Measurements from ENCODE around the gene PCDH12.

PCDH12 gene

DNA sequence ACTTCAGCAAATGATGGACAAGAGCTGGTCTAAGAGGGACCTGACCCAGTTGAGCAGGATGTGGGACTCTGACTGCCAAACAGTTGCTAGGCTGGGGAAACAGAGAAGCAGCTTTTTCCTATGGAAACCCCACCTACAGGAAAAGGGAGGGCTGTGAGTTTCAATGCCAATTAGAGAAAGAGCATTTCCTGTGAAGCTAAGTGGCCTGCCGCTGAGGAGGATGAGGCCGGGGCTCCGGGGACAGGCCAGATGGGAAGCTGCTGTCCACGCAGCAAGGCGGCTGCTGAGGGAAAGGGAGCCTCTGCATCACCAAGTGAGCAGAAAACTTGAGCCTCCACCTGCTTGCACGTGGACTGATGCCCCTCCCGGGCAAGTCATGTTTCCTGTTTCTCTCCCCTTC, at the start of gene PCDH12:
PCDH12 (minus strand) TSS at position 90 of the 400 bp plus-strand sequence. CDS start 351 bp downstream, outside the sequence.
- no peak for DNase-seq

DNA sequence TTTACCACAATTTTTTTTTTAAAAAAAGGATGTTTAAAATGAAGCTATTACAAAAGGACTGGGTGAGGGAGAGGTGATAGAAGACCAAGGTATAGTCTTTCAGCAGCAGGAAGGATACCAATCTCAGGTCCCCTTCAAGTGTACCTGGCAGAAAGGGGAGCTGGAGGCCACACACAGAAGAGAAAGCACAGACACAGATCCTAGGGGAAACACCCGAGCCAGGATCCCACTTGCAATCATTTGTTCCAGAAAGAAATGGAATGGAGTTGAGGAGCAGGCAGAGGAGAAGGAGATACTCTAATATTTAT, 49.2 kb upstream of the PCDH12 start:
- no peak for DNase-seq

DNA sequence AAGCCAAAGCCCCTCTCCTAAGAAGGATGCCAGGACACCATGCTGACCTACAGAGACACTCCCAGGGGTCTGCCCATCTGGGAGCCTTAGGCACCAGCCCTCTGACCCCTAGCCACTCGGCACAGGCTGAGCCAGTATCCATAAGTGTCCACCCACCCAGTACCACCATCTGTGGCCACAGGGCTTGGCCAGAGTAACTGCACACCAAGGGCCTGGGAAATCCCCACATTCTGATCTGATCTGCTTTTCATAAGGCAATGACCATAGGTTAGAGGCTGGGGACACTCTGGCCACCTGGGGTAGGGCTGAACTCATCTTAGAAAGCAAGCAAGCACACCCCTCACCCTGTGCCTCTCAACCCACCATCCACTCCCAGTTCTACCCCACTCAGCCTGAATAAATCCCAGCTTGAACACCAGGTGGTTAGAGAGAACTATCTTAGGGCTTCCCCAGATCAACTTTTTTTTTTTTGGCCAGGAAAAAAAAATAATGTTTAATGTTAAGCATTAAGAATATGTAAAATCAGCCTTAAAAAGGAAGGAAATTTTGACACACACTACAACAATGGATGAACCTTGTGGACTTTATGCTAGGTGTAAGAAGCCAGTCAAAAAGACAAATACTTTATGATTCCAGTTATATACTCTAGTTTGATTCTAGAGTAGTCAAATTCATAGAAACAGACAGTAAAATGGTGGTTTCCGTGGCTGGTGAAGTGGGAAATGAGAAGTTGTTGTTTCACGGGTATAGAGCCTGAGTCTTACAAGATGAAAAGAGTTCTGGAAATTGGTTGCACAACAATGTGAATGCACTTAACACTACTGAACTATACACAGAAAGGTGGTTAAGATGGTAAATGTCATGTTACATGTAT, 48.6 kb upstream of the PCDH12 start:
- DNase-seq: no peak

DNA sequence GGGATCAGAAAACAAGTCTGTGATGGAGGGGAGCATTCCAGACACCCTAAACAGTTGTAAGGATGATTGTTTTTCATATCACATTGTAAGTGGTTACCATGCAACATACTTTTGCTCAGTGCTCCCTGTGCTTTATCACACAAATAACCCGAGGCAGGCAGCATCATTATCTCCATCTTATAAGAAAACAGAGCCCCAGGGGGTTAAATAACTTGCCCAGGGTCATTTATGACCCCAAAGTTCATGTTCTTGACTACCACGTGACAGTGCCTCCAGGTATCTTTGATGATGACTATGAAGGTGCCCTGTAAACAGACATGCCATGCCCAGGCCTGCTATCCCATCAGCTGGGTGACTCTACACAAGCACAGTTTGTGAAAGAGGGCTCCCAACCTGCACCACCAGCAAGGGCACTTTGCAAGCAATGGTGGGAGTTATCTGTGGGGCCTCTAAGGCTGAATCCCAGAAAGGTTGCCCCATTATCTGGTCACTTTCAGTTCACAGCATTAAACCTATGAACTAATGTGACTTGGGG, 45.3 kb upstream of the PCDH12 start:
- no peak for DNase-seq

DNA sequence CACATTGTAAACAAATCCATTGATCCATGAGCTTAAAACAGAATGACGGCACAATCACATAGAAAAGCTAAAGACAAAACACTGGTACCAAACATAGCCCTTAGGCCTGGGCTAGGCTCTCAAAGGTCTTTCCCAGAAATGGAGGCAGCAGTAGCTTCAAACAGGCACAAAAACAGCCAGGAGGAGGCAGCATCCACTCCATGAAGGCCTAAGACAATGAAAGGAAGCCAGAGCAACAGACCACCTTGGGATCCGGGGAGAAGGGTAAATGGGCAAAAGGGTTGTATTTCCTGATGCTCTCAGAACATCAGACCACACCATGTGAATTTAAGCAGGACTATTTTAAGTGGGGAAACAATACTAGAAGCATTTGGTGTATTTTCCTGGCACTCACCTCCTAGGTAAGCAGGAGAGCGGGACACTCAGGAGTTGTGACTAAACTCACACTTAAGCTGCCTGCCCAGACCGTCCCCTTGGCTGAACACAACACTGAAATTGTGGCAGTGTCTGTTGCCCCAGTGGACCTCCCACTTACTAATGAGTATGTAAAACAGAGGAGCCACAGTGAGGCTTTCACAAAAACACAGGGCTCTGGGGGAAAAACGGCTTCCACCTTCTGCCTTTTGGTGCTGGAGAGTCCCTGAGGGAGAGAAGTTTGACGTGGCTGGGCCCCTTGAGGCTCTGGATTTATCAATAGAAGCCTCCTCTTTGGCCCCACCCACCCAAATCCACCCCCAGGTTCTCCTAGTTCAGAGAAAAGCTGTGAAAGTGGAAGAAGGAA, 42.9 kb upstream of the PCDH12 start:
- no peak for DNase-seq

DNA sequence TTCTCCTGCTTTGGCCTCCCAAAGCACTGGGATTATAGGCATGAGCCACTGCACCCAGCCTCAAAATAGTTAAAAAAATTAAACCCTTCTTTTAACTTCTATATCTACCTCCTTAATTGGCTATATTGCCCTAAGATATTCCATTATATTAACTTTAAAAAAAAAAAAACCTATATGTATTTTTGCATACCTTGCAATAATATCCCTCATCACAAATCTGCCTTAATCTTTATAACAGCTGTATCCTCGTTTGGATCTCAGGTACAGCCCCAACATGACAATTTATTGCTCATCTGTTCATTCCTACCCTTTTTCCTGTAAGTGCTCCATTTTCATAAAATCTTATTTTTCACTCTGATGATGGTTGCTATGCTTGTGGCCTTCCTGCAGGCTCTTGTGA, 42.2 kb upstream of the PCDH12 start:
- no peak for DNase-seq

DNA sequence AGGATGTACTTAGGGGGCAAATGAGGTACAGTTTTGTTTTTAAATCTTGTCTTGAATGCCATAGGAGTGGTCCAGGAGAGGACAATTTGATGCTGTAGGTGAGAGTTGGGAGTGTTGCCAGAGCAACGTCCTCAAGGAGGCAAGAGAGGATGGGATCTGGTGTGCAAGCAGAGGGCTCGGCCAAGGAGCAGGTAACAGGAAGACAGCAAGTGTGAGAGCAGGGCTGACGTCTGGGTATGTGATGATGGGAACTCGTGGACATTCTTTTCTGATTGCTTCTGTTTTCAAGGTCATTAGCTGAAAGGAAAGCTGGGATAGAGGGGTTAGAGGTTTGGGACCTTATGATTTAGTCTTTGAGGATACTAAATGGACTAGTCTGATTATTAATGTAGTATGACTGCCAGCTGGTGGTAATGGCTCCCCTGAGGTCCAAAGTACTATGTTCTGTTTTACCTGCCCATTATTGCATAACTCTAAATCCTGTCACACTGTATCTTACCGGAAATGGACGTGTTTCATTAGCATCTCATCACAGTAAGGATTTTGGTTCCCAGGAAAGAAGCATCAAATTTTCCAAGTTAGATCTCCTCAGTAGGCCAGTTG, 39.5 kb upstream of the PCDH12 start:
- DNase-seq: no peak

DNA sequence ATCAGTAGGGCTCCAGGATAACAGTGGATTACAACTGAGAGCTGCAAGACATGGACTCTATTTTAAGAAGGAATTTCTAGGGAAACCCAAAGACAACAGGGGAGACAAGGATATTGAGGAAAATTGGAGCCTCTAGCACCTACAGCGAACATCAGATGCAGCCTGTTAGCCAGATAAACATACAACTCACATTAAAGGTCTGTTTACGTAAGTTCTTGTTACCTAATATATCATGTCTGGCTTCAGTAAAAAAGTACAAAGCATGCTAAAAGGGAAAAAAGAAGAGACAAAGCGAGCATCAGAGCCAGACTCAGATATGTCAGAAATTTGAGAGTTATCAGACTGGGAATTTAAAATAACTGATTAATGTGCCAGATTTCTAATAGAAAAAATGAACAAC, 37.7 kb upstream of the PCDH12 start:
- no peak for DNase-seq

DNA sequence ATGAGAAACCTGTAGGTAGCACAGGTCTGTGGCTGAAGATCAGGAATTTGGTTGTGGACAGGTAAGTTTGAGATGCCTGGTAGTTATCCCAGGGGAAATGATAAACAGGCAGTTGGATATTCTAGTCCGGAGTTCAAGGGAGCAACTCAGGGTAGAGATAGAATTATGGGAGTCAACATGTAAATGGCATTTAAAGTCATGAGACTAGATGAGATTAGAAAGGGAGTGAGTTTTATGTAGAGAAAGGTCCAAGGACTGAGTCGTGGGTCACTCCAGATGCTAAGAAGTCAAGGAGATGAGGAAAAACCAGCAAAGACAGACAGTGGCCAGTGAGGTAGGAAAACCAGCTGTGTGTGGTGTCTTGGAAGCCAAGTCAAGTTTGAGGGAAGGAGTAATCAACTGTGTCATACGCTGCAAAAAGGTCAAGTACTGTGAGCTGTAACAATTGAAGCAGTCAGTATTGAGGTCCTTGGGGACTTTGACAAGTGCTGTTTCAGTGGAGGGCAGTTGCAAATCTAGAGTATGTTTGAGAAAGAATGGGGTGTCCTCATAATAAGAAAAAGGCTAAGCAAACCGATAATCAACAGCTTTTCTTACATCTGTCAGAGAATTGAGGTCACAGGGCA, 36.6 kb upstream of the PCDH12 start:
- no peak for DNase-seq

DNA sequence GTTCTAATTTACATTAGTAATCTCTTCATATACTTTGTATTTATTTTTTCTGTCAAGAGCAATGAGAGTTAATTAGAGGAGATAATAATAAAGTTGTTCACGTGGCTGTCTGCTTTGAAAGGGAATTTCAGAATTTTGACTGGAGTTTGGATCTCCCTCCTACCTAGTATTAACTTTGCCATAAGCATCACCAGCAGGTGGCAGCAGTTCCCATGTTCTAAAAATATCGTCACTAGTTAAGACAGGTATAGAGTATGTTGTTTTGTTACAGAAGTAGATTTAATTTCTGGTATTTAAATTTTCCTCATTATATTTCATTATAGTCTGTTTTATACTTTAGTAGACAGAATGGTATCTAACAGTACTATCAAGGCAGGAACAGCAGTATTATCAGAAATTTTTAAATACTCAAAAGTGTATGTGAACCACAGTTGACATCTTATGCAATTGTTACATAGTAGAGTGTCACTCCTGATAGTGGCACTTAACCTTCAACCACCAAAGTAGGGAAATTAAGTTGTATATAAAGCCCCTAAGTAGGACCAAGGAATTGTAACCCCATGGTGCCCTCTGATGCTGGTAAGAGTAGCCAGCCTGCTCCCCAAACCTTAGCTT, 34.5 kb upstream of the PCDH12 start:
- peak; percentile 40 to 54 for DNase-seq

DNA sequence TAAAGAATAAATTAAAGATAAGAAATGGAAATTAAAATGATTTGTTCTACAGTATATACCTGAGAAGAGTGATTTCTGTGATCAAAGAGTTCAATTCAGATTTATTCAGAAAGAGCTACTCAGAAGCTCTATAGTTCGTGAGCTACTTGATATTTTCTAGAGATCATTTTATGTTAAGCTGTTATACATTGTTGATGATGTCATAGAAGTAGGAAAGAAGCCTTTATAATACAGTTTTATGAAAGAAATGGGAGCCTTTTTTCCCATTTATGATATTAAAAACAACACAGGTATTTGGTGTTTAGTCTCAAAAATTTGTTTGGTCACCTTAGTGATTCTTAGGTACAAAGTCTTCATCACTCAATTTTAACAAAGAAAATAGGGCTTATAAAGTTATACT, 31.7 kb upstream of the PCDH12 start:
- no peak for DNase-seq

DNA sequence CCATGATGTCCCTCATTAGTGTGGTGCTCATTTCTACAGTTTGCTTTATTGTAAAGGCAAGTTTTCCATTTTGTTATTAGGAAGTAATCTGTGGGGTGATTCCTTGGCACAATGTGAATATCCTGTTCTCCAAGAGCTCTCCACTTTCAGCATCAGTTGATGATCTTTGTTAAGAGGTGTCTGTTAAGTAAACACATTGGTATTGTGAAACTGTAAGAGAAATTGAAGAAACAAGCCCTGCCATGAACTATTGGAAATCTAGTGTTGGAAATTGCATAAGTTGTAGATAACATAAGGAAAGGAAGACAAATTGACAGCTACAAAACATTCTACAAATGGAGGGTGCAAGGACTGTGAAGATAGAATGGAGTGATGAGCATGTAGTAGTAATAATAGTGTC, 28.1 kb upstream of the PCDH12 start:
- no peak for DNase-seq

DNA sequence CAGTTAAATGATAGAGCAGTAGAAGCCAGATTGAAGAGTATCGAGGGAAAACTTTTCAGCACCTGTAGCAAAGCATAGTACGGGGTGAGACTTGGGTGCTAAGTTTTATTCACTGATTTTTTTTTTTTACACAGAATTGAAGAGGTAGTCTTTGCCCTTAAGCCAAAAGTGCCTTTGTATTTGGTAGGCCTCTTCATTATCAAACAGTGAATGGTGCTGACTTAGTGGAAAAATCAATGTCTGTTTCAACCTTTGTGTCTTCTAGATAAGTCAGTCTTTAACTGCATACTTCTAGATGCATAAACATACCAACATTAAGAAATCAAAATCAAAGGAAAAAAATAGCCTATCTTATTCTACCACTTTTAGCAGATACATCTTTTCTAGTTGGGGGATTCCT, 24.6 kb upstream of the PCDH12 start:
- DNase-seq: no peak

DNA sequence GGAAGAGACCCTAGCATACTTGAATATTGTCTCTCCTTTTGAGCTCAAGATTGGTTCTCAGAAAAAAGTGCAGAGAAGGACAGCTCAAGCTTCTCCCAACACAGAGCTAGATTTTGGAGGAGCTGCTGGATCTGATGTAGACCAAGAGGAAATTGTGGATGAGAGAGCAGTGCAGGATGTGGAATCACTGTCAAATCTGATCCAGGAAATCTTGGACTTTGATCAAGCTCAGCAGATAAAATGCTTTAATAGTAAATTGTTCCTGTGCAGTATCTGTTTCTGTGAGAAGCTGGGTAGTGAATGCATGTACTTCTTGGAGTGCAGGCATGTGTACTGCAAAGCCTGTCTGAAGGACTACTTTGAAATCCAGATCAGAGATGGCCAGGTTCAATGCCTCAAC, 20.4 kb upstream of the PCDH12 start:
- DNase-seq: no peak

DNA sequence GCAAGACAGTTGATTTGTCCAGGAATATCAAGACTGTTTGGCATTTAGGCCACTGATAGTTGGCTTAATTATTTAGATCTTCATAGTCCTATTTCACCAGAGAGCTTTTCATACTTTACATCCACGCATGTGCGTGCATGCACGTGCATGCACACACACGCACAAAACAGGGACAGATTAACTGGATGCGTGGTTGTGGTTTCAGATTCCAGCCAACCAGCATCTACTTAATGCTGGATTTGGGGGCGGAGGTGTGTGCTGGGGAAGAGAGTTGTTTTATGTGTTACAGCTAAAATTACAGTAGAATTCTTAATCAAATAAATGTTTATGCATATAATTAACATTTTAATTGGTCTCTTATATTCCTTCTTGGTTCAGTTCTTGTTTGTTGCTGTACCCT, 18.2 kb upstream of the PCDH12 start:
- DNase-seq: no peak

DNA sequence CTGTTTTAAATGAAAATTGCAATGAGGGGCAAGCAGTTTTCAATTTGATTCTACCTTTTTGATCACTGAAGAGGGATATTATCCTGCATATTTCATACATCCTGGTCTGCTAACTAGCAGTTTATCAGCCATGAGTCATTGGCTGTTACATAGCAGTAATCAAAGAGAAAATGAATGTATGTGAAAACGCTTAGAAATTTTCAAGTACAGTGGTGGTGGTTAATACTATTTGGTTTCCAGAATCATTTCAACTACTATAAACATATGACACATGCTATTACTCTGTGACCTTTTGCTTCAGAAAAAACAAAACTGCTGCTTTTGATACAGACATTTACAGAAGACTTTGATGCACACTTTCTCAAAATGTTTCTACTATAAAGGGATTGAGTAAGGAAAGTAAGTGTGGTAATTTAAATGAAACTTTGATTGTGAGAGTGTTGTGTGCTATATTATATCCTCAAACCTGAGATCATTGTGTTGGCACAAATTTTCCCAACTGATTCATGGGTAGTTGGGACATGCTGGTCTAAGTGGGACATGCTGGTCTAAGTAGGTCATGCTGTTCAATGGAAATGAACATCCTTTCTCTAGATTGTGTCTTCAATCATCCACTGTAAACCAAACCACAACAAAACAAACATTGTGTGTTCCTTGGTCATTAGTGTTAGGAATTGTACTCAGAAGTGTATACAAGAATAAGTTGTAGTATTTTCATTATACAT, 16.0 kb upstream of the PCDH12 start:
- no peak for DNase-seq

DNA sequence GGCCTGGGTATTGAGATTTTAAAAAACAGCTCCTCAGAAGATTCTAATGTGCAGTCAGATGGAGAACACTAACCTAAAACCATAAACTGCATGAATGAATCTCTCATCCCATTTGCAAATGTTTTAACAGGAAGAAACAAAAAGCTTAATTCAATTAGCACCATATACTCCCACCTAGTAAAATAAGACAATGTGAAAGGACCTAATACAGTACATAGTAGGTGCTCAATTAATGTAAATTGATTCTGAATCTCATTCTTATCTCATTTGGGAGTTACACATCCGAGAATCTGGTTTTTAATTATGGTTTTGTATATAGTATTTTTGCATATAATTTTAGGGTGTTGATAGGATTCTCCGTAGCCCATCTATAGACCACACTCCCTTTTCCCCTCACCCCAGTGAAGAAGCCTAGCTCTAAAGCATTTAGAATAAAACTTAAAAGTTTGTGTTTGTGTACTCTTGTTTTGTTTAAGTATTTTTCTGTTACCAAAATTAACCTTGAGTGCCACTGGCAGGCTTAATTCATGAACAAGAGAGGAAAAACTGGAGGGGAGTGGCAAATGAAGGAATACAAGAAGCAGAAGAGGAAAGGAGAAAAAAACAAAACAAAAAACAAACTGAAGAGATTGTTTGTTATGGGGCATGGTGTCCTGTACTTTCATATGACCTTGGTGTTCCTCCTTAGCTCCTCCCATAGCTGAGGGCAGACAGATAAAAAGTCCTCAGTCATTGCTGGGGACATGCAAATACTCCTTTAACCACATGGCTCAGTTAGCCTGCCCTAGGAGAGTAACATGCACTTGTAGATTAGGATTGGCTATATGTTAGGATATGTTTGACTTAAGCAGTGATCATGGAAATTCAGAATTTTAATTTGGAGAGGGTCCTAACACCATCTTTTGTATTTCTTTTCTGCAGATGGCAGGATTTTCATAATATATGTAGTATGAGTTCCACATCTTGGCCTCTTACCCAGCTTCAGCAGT, 12.1 kb upstream of the PCDH12 start:
- DNase-seq: no peak

DNA sequence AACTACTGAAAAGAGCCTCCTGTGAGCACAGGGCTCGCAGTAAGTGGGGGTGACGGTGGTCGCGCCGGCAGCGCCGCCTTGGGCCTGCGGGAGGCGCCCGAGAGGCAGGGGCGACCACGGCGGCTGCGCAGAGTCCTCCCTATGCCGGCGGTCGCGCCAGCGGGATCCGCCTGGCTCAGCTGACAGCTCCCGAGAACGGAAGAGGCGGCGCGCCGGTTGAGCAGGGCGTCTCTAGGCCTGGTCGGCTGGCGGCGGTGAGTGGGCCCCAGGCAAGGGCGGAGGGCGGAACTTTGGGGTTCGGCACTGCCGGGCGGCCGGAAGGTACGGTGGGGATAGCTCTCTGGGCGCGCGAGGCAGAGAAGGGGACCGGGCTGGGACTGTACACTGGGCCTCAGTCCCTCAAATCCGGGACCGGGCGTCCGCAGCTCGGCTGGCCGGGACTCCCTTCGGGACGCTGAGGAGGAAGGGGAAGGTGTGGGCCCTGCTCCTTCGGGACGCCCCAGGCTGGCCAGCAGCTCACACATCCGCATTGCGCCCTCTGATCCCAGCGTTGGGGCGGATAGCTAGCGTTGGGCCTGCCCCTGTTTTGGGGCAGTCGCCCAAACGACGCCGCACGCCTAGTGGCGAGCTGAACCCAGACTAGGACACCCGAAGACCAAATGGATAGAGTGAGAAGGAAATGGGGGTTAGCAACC, 11.1 kb upstream of the PCDH12 start, which contains the start of gene RNF14:
RNF14 (plus strand) TSS at position 192 of the 695 bp plus-strand sequence. CDS start 4,484 bp downstream, outside the sequence.
- peak; percentile 79 to 88 for DNase-seq

DNA sequence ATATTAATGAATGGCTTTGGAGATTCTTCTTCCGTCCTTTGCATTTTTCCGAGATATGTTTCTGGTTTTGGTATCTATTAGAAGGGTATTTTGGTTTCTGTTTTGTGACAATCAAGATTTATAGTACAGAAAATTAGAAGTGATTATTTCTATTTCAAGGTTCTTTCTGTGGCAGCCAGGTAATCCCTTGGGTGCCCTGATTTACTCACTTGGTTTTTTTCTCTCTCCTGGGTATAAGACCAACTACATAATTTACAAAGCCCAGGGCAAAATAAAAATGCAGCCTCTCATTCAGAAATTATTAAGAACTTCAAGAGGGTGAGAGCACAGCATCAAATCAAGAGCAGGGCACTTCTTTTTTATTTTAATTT, 8.9 kb upstream of the PCDH12 start:
- no peak for DNase-seq

Measured in NCI-H446 (cell line).